Activated naive CD8-positive, alpha-beta T cell (primary cell): Measurements from ENCODE around the gene MAPKAPK5.

Experiments used
- H3K27ac Mint-ChIP-seq: one replicate; pipeline ENCODE4 v1.8.0; 2021; ENCODE audit warnings: mixed read lengths
- H3K27me3 Mint-ChIP-seq: one replicate; pipeline ENCODE4 v1.8.0; 2021; ENCODE audit warnings: mixed read lengths
- H3K36me3 Mint-ChIP-seq: one replicate; pipeline ENCODE4 v1.8.0; 2021; ENCODE audit warnings: mixed read lengths
- H3K4me1 Mint-ChIP-seq: one replicate; pipeline ENCODE4 v1.8.0; 2021; ENCODE audit warnings: low read depth, mixed read lengths
- H3K4me3 Mint-ChIP-seq: one replicate; pipeline ENCODE4 v1.8.0; 2021; ENCODE audit warnings: mild to moderate bottlenecking, mixed read lengths
- H3K9me3 Mint-ChIP-seq: one replicate; pipeline ENCODE4 v1.8.0; 2021; ENCODE audit warnings: low read depth, mixed read lengths

MAPKAPK5 gene

DNA sequence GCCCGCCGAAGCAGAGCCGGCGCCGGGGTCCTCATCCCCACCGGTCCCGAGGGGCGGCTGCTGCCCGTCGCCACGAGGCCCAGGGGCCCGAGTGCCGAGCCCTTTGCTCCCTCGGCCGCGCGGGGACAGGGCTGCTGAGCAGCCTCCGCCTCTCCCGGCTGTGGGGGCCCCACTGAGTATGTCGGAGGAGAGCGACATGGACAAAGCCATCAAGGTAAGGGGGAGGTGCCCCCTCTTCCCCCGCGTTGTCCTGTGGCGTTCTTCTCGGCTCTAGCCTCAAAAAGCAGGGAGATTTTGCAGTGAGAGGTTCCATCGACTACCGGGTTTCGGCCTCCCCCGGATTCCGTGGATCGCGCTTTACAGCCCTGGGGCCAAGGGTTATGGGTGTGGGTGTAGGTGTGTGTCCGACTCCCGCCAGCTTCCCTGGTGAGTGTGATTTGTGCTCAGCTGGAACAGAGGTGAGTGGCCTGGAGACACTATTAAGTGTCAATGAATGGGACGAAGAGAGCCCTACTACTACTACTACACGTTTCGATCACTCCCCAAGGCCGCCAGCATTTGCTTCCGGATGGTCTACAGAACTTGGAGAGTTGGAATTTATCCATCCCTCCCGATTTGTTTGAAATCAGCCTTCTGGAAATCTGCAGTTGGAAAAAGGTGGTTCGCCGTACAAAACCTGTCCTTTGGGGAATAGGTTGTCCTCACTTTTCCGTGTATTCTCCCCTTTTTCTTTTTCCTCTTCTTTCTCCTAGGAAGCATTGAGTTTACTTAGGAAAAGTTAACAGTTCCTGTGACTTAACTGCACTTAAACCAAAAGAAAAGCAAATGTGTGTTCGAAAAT is 748 bp downstream of the MAPKAPK5 start:
- Mint-ChIP-seq H3K27ac (peak overlapping the region; percentile 95), H3K9me3 (no peaks in the 10 kb centered on the region), H3K4me3 (peak overlapping the region; percentile 96), H3K27me3 (no peaks in the 10 kb centered on the region), H3K4me1 (peaks cover 55% of the 10 kb centered on the region), H3K36me3 (peaks cover 4% of the 10 kb centered on the region)

DNA sequence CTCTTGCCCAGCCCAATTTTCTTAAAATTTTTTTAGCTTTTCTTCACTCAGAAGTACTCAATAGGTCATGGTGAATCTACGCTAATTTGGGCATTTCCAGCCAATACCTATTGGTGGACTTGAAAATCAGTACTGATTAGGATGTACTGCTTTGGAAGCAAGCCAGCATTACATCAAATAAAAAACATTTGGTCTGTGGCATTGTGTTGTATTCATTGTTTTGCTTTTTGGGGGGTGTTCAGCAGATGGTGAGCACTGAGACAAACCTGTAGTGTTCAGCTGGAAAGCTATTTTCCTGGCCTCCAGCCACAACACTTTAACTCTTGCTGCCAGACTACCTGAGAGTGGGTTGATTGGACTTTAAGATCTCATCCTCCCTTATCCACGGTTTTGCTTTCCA is 4.0 kb downstream of the MAPKAPK5 start:
- Mint-ChIP-seq H3K27me3 (no peaks in the 10 kb centered on the region), H3K4me3 (peak overlapping the region; percentile 10), H3K27ac (no peak overlapping the region), H3K9me3 (no peaks in the 10 kb centered on the region), H3K4me1 (peaks cover 45% of the 10 kb centered on the region), H3K36me3 (peaks cover 9% of the 10 kb centered on the region)

DNA sequence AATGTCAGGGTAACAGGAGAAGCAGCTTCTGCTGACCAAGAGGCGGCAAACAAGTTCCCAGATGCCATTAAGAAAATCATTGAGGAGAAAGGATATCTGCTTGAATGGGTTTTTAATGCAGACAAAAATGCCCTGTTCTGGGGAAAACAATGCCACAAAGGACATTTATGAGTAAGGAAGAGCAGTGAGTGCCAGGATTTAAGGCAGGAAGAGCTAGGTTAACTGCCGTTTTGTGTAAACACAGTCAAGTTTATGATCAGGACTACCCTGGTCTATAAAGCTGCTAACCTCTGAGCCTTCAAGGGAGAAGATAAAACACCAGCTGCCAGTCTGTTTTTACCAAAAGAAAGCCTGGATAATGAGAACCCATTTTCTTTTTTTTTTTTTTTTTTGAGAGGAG is 8.5 kb downstream of the MAPKAPK5 start:
- no peaks in the 10 kb centered on the region for H3K27me3 Mint-ChIP-seq
- H3K4me3 Mint-ChIP-seq = peak overlapping the region; percentile 13
- peaks cover 7% of the 10 kb centered on the region for H3K36me3 Mint-ChIP-seq
- H3K27ac Mint-ChIP-seq = no peak overlapping the region
- H3K9me3 Mint-ChIP-seq = no peaks in the 10 kb centered on the region
- peaks cover 48% of the 10 kb centered on the region for H3K4me1 Mint-ChIP-seq

DNA sequence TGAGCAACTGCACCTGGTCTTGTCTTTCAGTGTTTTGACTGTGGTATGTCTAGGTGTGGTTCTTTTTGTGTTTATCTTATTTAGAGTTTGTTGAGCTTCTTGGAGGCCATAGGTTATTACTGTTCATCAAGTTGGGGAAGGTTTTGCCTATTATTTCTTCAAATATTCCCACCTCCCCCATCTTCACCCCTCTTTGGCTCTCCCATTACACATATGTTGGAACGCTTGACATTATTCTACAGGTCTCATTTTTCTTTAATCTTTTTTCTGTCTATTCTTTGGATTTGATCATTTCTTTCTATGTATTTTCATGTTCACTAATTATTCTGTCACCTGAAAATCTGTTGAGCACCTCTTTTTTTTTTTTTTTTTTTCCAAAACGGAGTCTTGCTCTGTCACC is 16.2 kb downstream of the MAPKAPK5 start:
- H3K4me3 Mint-ChIP-seq = no peak overlapping the region
- H3K4me1 Mint-ChIP-seq = peaks cover 42% of the 10 kb centered on the region
- no peaks in the 10 kb centered on the region for H3K27me3 Mint-ChIP-seq
- peaks cover 7% of the 10 kb centered on the region for H3K36me3 Mint-ChIP-seq
- no peaks in the 10 kb centered on the region for H3K9me3 Mint-ChIP-seq
- no peak overlapping the region for H3K27ac Mint-ChIP-seq

DNA sequence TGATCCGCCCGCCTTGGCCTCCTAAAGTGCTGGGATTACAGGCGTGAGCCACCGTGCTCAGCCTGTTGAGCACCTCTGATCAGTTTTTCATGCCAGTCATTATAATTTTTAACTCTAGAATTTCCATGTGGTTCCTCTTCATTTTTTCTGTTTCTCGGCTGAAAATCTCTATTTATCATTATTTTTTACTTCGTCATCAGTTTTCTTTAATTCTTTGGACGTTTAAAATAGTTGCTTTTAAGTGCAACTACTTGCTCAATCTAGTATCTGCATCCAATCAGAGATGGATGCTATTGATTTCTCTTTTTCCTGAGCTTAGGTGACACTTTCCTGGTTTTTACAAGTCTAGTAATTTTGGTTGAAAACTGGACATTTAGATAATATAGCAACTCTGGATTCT is 16.8 kb downstream of the MAPKAPK5 start:
- Mint-ChIP-seq H3K4me3 (no peak overlapping the region), H3K27ac (no peak overlapping the region), H3K4me1 (peaks cover 40% of the 10 kb centered on the region), H3K27me3 (no peaks in the 10 kb centered on the region), H3K9me3 (no peaks in the 10 kb centered on the region), H3K36me3 (peaks cover 6% of the 10 kb centered on the region)

DNA sequence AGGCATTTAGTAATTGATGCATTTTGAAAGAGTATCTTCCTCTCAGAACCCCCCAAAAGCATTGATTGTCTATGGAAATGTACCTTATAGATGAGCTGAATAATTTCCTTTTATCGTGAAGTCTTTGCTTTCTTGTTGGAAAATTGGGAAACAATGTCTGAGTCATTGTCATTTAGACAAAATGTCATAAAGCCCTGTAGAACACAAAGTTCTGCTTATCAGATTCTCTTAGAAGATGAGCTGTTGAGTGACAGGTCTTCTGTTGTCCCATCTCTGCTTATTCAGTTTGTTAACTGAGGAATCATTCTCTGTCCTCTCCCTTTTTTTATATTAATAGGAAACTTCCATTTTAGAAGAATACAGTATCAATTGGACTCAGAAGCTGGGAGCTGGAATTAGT is 22.9 kb downstream of the MAPKAPK5 start:
- H3K4me3 Mint-ChIP-seq = no peak overlapping the region
- H3K36me3 Mint-ChIP-seq = peaks cover 9% of the 10 kb centered on the region
- peak overlapping the region; percentile 22 for H3K27ac Mint-ChIP-seq
- H3K9me3 Mint-ChIP-seq = no peaks in the 10 kb centered on the region
- H3K27me3 Mint-ChIP-seq = no peaks in the 10 kb centered on the region
- H3K4me1 Mint-ChIP-seq = peaks cover 15% of the 10 kb centered on the region

DNA sequence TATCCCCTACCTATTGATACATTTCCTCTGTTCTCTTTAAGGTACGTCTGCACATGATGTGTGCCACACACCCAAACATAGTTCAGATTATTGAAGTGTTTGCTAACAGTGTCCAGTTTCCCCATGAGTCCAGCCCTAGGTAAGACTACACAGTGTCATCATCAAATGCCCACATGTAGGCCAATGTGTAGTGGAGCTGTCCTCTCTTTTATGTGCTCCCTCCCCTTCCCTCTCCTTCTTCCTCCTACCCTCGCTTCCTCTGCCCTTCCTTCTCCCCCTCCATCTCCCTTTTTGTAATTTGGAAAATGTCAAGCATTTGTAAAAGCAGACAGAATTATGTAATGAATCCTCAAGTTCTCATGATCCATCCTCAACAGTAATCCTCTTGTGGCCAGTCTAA is 25.5 kb downstream of the MAPKAPK5 start:
- Mint-ChIP-seq H3K27me3 (no peaks in the 10 kb centered on the region), H3K4me3 (no peak overlapping the region), H3K36me3 (peaks cover 24% of the 10 kb centered on the region), H3K9me3 (no peaks in the 10 kb centered on the region), H3K4me1 (peaks cover 5% of the 10 kb centered on the region), H3K27ac (no peak overlapping the region)

DNA sequence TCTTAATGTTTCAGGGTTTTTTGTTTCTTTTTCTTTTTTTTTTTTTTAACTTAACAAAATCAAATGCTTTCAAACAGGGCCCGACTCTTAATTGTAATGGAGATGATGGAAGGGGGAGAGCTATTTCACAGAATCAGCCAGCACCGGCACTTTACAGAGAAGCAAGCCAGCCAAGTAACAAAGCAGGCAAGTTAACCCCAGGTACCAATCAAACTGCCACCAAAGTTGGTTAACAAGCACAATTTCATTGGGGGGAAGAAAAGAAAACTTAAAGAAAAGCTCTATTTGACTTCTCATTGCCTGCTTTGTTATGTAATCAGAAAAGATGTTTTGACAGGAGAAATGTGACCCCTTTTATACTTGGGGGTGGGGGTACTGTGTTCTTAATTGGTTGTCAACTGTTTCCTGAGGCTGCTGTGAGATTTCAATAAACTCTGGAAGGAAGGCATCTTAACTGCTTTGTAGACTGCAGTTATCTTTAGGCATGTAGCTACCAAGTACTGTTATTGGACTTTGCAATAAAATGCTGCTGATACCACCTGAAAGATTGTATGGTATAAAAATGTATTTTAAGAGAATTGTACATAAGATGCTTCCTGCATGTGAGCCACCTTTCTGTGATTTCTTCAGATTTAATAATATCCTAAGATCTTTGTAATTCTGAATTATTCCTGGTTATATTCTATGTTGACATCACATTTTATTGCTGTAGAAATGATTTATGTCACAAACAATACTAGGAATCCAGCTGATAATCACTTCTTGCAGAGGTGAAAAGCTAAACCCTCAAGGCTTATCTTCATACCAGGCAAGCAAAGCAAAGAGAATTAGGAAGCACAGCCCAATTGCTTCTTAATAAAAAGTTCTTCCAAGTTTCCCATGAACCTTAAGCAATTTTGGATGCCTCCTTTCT is 26.9 kb downstream of the MAPKAPK5 start:
- Mint-ChIP-seq H3K27me3 (no peaks in the 10 kb centered on the region), H3K4me1 (peaks cover 3% of the 10 kb centered on the region), H3K9me3 (no peaks in the 10 kb centered on the region), H3K36me3 (peaks cover 24% of the 10 kb centered on the region), H3K27ac (no peak overlapping the region), H3K4me3 (no peak overlapping the region)

DNA sequence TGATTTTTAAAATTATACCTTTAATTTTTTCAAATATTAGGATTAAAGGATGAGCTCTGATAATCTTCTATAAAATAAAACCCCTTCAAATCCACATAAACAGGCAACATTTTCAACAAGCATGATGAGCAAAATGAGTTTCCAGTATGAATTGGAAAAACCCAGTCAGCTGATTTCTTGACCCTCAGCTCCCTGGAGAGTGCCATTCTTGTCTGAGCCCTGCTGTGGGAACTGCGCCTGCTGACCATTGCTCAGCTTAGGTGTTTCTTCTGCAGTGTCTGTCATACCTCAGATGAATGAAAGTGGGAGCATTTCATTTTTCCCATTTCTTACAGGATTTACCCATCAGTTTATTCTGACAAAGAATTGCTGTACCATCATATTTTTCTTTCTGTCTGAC is 27.6 kb downstream of the MAPKAPK5 start:
- H3K9me3 Mint-ChIP-seq = no peaks in the 10 kb centered on the region
- no peak overlapping the region for H3K4me3 Mint-ChIP-seq
- peaks cover 3% of the 10 kb centered on the region for H3K4me1 Mint-ChIP-seq
- no peak overlapping the region for H3K27ac Mint-ChIP-seq
- peaks cover 24% of the 10 kb centered on the region for H3K36me3 Mint-ChIP-seq
- no peaks in the 10 kb centered on the region for H3K27me3 Mint-ChIP-seq

DNA sequence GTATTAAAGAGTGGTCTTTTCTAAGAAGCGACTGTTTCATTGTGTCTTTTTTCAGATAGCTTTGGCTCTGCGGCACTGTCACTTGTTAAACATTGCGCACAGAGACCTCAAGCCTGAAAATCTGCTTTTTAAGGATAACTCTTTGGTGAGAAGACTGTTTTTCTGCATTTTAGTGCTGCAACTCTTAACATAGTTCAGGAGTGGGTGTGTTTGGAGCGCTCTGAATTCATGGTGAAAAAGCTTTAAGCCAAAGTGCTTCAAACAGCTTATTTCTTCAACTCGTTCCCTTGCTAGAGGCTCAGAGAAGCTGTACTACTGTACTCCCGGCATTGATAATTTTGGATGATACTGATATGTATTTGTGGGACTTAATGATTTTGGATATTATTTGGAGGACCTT is 28.2 kb downstream of the MAPKAPK5 start:
- Mint-ChIP-seq H3K36me3 (peaks cover 24% of the 10 kb centered on the region), H3K27ac (no peak overlapping the region), H3K27me3 (no peaks in the 10 kb centered on the region), H3K4me3 (no peak overlapping the region), H3K9me3 (no peaks in the 10 kb centered on the region), H3K4me1 (peaks cover 1% of the 10 kb centered on the region)

DNA sequence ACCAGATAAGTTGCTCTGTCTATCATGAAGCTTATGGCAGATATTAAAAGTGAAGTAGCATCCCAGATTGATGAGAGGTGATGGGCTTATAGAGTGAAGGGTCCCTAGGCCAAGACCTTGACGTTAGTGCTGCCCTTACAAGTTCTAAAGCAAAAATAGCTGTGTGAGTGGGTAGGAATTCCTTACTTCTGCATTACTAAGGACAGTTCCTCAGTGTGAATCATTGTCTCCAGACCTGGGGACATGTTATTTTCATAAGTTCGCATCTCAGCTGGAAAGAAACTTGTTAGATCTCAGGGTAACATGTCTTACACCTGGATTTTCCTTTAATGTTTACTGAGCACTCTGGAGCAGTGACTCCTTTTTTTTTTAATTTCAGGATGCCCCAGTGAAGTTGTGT is 28.7 kb downstream of the MAPKAPK5 start:
- Mint-ChIP-seq H3K9me3 (no peaks in the 10 kb centered on the region), H3K27ac (no peak overlapping the region), H3K27me3 (no peaks in the 10 kb centered on the region), H3K4me1 (peaks cover 1% of the 10 kb centered on the region), H3K36me3 (peaks cover 24% of the 10 kb centered on the region), H3K4me3 (no peak overlapping the region)

DNA sequence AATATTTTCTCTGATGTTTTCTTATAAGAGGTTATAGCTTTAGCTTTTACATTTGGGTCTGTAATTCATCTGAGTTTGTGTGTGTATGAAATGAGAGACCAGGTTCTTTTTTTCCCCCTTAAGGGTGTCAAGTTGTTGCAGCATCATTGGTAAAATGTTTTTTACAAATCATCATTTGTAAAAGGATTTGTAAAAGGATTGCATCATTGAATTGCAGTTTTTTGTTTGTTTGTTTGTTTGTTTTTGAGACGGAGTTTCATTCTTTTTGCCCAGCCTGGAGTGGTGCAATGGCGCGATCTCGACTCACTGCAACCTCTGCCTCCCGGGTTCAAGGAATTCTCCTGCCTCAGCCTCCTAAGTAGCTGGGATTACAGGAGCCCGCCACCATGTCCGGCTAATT is 31.1 kb downstream of the MAPKAPK5 start:
- Mint-ChIP-seq H3K27ac (no peak overlapping the region), H3K4me1 (peaks cover 2% of the 10 kb centered on the region), H3K36me3 (peaks cover 22% of the 10 kb centered on the region), H3K4me3 (no peak overlapping the region), H3K9me3 (no peaks in the 10 kb centered on the region), H3K27me3 (no peaks in the 10 kb centered on the region)

DNA sequence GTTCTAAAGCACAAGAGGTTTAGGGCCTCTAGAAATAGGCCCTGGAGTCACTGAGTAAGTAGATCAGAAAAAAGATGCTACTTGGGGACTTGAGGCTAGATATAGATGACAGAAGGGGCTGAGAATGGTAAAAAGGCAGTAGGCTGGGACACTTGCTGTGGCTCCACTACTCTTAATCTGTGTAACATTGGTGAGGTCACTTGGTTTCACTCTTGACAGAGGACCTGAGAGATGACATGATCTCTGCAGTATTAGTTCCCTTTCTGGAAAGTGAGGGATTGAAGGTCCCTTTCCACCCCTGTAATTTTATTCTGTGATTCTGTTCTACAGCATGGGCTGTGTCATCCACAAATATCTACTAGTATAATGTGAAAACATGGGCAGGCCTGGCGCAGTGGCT is 39.7 kb downstream of the MAPKAPK5 start:
- H3K36me3 Mint-ChIP-seq = peaks cover 8% of the 10 kb centered on the region
- H3K4me1 Mint-ChIP-seq = no peaks in the 10 kb centered on the region
- no peaks in the 10 kb centered on the region for H3K9me3 Mint-ChIP-seq
- no peak overlapping the region for H3K4me3 Mint-ChIP-seq
- H3K27ac Mint-ChIP-seq = no peak overlapping the region
- no peaks in the 10 kb centered on the region for H3K27me3 Mint-ChIP-seq

DNA sequence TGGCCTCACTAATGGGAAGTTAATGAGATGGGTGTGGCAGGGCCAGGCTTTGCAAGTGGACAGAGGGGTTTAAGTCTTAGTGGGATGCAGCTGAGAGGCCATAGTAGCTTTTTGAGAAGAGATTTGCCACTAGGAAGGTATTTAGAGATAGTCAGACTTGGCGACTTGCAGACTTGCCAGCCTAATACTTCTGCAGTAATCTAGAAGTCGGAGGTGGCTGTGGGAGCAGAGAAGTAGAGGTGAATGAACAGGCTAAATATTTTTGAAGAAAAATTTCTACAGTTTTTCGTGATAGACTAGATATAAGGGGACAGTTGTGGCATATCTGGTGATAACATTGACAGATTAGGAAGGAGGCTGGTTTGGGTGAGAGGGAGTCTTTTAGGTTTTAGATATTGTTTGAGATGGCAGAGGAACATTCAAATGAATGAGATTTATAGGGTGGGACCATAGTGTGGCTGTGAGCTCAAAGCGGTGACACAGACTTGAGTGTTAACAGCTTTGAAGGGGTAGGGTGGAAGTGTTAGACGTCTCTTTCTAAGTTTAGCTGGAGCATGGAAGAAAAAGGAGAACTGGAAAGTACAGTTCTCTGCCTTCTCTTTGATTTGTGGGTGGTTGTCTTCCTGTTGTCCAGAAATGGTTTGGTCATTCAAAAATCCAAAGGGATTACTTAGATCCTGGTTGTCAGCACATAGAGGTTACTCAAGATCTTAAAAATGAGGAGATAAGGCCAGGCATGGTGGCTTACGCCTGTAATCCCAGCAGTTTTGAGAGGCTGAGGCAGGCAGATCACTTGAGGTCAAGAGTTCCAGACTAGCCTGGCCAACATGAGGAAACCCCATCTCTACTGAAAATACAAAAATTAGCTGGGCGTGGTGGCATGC is 44.9 kb downstream of the MAPKAPK5 start:
- Mint-ChIP-seq H3K9me3 (no peaks in the 10 kb centered on the region), H3K27me3 (no peaks in the 10 kb centered on the region), H3K36me3 (peaks cover 10% of the 10 kb centered on the region), H3K4me3 (no peak overlapping the region), H3K27ac (no peak overlapping the region), H3K4me1 (no peaks in the 10 kb centered on the region)
